GM12878 (cell line): Measurements from ENCODE around the gene CASS4. TPM values are rescaled to one million over a fixed set of nuclear protein-coding genes. Genes with fewer than 3 reads are reported as not detected.

ENCODE experiments used
- ATAC-seq: fragments of 200-7000 bp; cut with Tn5 transposase; 3 replicates; pipeline ENCODE4 v1.9.1; 2020; ENCODE audit warnings: mild to moderate bottlenecking, moderate library complexity
- BruUV-seq: library from RNA; stranded (reverse); fragments of 400-500 nt; replicated peaks from 2 replicates; lab custom pipeline; 2021; lab: Mats Ljungman, UMichigan
- CTCF ChIA-PET: fragments of 300-600 bp; sonication (Branson Sonifier 250); formaldehyde crosslinking; extraction: SDS; loops from one replicate; lab custom pipeline; 2021; ENCODE audit warnings: inconsistent platforms; lab: Yijun Ruan, JAX
- POLR2A ChIA-PET: fragments of 350-600 bp; formaldehyde crosslinking; extraction: SDS; loops from one replicate; lab custom pipeline; 2021; ENCODE audit warnings: inconsistent platforms; lab: Charles Lee
- RAD21 ChIA-PET: fragments of 300-600 bp; sonication (Branson Sonifier 250); formaldehyde crosslinking; loops from one replicate; lab custom pipeline; 2023; ENCODE audit warnings: antibody characterized with exemption; ENCODE audit not compliant: unreplicated experiment; lab: Charles Lee
- SMC1A ChIA-PET: fragments of 300-600 bp; sonication (Branson Sonifier 250); formaldehyde crosslinking; loops from one replicate; lab custom pipeline; 2023; ENCODE audit not compliant: unreplicated experiment, uncharacterized antibody; lab: Charles Lee
- DNase-seq: peaks from one replicate; pipeline ENCODE4 v3.0.0-alpha.2; 2011; ENCODE audit warnings: low read depth, low spot score
- FAIRE-seq: peaks from 3 replicates; lab custom pipeline; 2011; peaks lifted over from hg19 to GRCh38; lab: Jason Lieb, UNC
- H2AFZ ChIP-seq: 2 replicates; pipeline ENCODE4 v1.6.0; 2011; ENCODE audit warnings: low read depth, low read length, control low read depth; ENCODE audit not compliant: control insufficient read depth
- H3K27ac ChIP-seq: 2 replicates; pipeline ENCODE4 v1.5.1; 2011; ENCODE audit warnings: control low read depth; ENCODE audit not compliant: control insufficient read depth, insufficient read depth
- H3K27me3 ChIP-seq, 2 experiments: replicated peaks in 1 of 2; 2 replicates each; pipeline versions ENCODE4 v1.6.0 to v1.6.1; 2011; ENCODE audit warnings: low read length in 1 of 2; ENCODE audit not compliant: control insufficient read depth in 2 of 2, insufficient read depth in 2 of 2
- H3K36me3 ChIP-seq, 2 experiments: 2 replicates each; pipeline ENCODE4 v1.5.1; 2011; ENCODE audit warnings: low read length in 1 of 2; ENCODE audit not compliant: control insufficient read depth in 2 of 2, insufficient read depth in 2 of 2
- H3K4me1 ChIP-seq: 2 replicates; pipeline ENCODE4 v1.6.1; 2011; ENCODE audit warnings: mild to moderate bottlenecking, low read length, moderate library complexity, mixed read lengths; ENCODE audit not compliant: control insufficient read depth, insufficient read depth
- H3K4me2 ChIP-seq: 2 replicates; pipeline ENCODE4 v1.6.0; 2011; ENCODE audit warnings: control low read depth; ENCODE audit not compliant: control insufficient read depth, insufficient read depth
- H3K4me3 ChIP-seq: fragments of 200-600 bp; sonication (generic); 2 replicates; pipeline ENCODE4 v1.5.1; 2016
- H3K79me2 ChIP-seq: 2 replicates; pipeline ENCODE4 v1.6.0; 2011; ENCODE audit warnings: low read length; ENCODE audit not compliant: control insufficient read depth, insufficient read depth
- H3K9ac ChIP-seq: 2 replicates; pipeline ENCODE4 v1.8.0; 2011; ENCODE audit warnings: low read length, control low read depth, mixed read lengths; ENCODE audit not compliant: control insufficient read depth, insufficient read depth
- H3K9me3 ChIP-seq: replicated peaks from 3 replicates; pipeline ENCODE4 v1.5.1; 2011; ENCODE audit warnings: mild to moderate bottlenecking, low read length; ENCODE audit not compliant: control insufficient read depth, insufficient read depth
- H4K20me1 ChIP-seq: 2 replicates; pipeline ENCODE4 v1.6.0; 2011; ENCODE audit not compliant: control insufficient read depth, insufficient read depth
- BHLHE40 ChIP-seq, 2 experiments: fragments of 450-650 bp in 1 of 2; IDR thresholded peaks; 2 replicates each; pipeline ENCODE4 v1.6.1; 2011 to 2017; ENCODE audit warnings: low read depth in 2 of 2, borderline replicate concordance in 1 of 2, improper control_type of control experiment in 1 of 2, low read length in 1 of 2, mild to moderate bottlenecking in 1 of 2
- CBX5 ChIP-seq: sonication (generic); IDR thresholded peaks from 2 replicates; pipeline ENCODE4 v1.6.1; 2016; ENCODE audit warnings: low read depth, moderate library complexity, mild to moderate bottlenecking, inconsistent platforms
- HDGF ChIP-seq: fragments of 450-650 bp; IDR thresholded peaks from 2 replicates; pipeline ENCODE4 v1.6.1; 2016; ENCODE audit warnings: antibody characterized with exemption
- NBN ChIP-seq: fragments of 450-650 bp; IDR thresholded peaks from 2 replicates; pipeline ENCODE4 v1.6.1; 2016
- NR2F1 ChIP-seq: fragments of 450-650 bp; conservative IDR thresholded peaks from 2 replicates; pipeline ENCODE4 v1.6.1; 2017; ENCODE audit warnings: mild to moderate bottlenecking
- PAX5 ChIP-seq: IDR thresholded peaks from 2 replicates; pipeline ENCODE4 v1.6.1; 2011; ENCODE audit warnings: low read depth, low read length, borderline replicate concordance
- RELA ChIP-seq: fragments of 450-650 bp; IDR thresholded peaks from 2 replicates; pipeline ENCODE4 v1.8.0; 2014; ENCODE audit warnings: borderline replicate concordance; ENCODE audit not compliant: partially characterized antibody
- SIN3A ChIP-seq: IDR thresholded peaks from 2 replicates; pipeline ENCODE4 v1.6.1; 2012; ENCODE audit warnings: low read depth, low read length, improper control_type of control experiment
- SMAD5 ChIP-seq: IDR thresholded peaks from 2 replicates; pipeline ENCODE4 v1.6.1; 2016; ENCODE audit warnings: antibody characterized with exemption, low read depth
- SPI1 ChIP-seq: IDR thresholded peaks from 2 replicates; pipeline ENCODE4 v1.6.1; 2011; ENCODE audit warnings: low read depth, mild to moderate bottlenecking, low read length, moderate library complexity, borderline replicate concordance; ENCODE audit not compliant: insufficient read depth
- SRF ChIP-seq, 2 experiments: IDR thresholded peaks; 2 replicates each; pipeline ENCODE4 v1.6.1; 2011; ENCODE audit warnings: low read depth in 2 of 2, low read length in 2 of 2, mild to moderate bottlenecking in 1 of 2, moderate library complexity in 1 of 2
- TARDBP ChIP-seq: IDR thresholded peaks from 2 replicates; pipeline ENCODE4 v1.6.1; 2016; ENCODE audit warnings: borderline replicate concordance
- ZNF207 ChIP-seq: fragments of 450-650 bp; IDR thresholded peaks from 2 replicates; pipeline ENCODE4 v1.6.1; 2014; ENCODE audit warnings: antibody characterized with exemption, mild to moderate bottlenecking, borderline replicate concordance
- ZNF274 ChIP-seq: IDR thresholded peaks from one replicate; pipeline ENCODE4 v1.8.0; 2011; ENCODE audit not compliant: insufficient read length, insufficient read depth
- ZSCAN29 ChIP-seq: fragments of 450-650 bp; IDR thresholded peaks from 2 replicates; pipeline ENCODE4 v1.6.1; 2017; ENCODE audit warnings: mild to moderate bottlenecking, moderate library complexity
- WGBS: methylation state at CpG from one replicate; pipeline ENCODE4 v1.1.6; 2016; ENCODE audit warnings: low lambda C conversion rate; ENCODE audit not compliant: insufficient replicate concordance, insufficient coverage; ENCODE audit errors: missing lambda C conversion rate; 5-methylcytosine and 5-hydroxymethylcytosine counted together
- in situ Hi-C: fragments of 300-500 bp; cut with MboI; formaldehyde crosslinking; loops from 9 replicates; pipeline ENCODE4 v1.14.3; 2018; ENCODE audit warnings: mixed read lengths
- intact Hi-C: fragments of 100-400 bp; cut with micrococcal nuclease; formaldehyde crosslinking; loops from one replicate; pipeline ENCODE4 v1.14.2; 2022; ENCODE audit not compliant: unreplicated experiment
- polyA plus RNA-seq, 11 experiments: library from polyadenylated mRNA; depleted of rRNA in 4 of 11; unstranded in 6 of 11; stranded (reverse) in 5 of 11; fragments of >200 nt; fragmentation: Nextera tagmentation in 4 of 11; fragmentation: Illumina TruSeq in 1 of 11; extraction: Ambion mirVana in 4 of 11; extraction: Trizol in 1 of 11; gene quantifications; 1 replicate in 1 of 11; 2 replicates in 10 of 11; pipeline versions ENCODE4 v1.2.1 to v1.2.3, GENCODE V29; 2011 to 2016; ENCODE audit warnings: inconsistent platforms in 2 of 11, missing spikeins in 2 of 11, low read depth in 1 of 11
- total RNA-seq, 4 experiments: library from RNA; depleted of rRNA in 3 of 4; stranded (reverse); fragments of >200 nt in 3 of 4; fragmentation: Illumina TruSeq in 1 of 4; extraction: Trizol in 1 of 4; gene quantifications; 2 replicates each; pipeline versions ENCODE4 v1.2.1 to v1.2.3, GENCODE V29; 2013 to 2021
- TF ChIP-seq, protein P1 (sequence below), 3 experiments: IDR thresholded peaks in 2 of 3; conservative IDR thresholded peaks in 1 of 3; 2 replicates each; pipeline ENCODE4 v1.5.1; 2011; ENCODE audit warnings: low read depth in 3 of 3, low read length in 3 of 3, mild to moderate bottlenecking in 3 of 3, control low read depth in 2 of 3, moderate library complexity in 2 of 3, inconsistent platforms in 1 of 3, mixed read lengths in 1 of 3; ENCODE audit not compliant: control insufficient read depth in 2 of 3, insufficient read depth in 1 of 3; ENCODE audit errors: extremely low read depth in 1 of 3
- TF ChIP-seq, protein P2 (sequence below): fragments of 450-650 bp; formaldehyde crosslinking; IDR thresholded peaks from 2 replicates; pipeline ENCODE4 v1.4.0; 2020; ENCODE audit warnings: mild to moderate bottlenecking, moderate library complexity
- TF ChIP-seq, protein P3 (sequence below): fragments of 450-650 bp; IDR thresholded peaks from 2 replicates; pipeline ENCODE4 v1.6.1; 2017; ENCODE audit warnings: mild to moderate bottlenecking, low read depth, inconsistent platforms; ENCODE audit not compliant: poor library complexity, severe bottlenecking

Gene CASS4
- total and polyA plus RNA-seq, 10 of the 15 experiments (the other 5 are each of a cell fraction or from before 2014, with no cell fraction given), result 0.04 to 0.24 (median 0.11) TPM; not detected in 1

DNA sequence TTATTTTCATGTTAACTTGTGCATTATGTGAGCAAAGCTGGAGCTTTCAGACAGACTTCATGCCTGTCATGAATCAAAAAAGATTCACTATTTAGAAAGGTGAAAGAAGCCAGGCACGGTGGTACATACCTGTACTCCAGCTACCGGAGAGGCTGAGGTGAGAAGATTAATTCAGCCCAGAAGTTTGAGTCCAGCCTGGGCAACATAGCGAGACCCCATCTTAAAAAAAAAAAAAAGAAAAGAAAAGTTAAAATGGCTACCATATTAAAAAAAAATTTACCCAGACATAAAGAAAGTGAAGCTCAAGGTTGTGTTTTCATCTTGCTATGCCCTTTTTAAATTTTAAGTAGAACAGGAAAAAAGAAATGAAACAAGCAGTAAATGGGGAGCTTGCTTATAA, 889 bp downstream of the CASS4 start:
- ChIA-PET POLR2A (interaction anchor here (0.6 to 0.7 kb wide), 3 partner anchors 24 to 30 kb away, joined by 3 to 6 read pairs (median 4); no protein-coding TSS in a partner anchor), SMC1A (interaction anchor here (0.6 to 1.4 kb wide), 7 partner anchors 12 to 1857 kb away, joined by 3 to 6 read pairs (median 3); no protein-coding TSS in a partner anchor), CTCF (interaction anchor here (0.6 to 2.1 kb wide), 8 partner anchors 11 to 137 kb away, joined by 3 to 13 read pairs (median 3); no protein-coding TSS in a partner anchor), RAD21 (interaction anchor here (0.7 to 1.7 kb wide), 4 partner anchors 13 to 64 kb away, joined by 3 to 8 read pairs (median 4); partner anchors contain the start of genes AURKA and CSTF1)
- Histone ChIP-seq H3K9me3 (no peaks in the 10 kb centered on the region), H3K4me3 (no peak overlapping the region), H3K4me2 (no peak overlapping the region), H3K27me3 (no peaks in the 10 kb centered on the region), H4K20me1 (no peaks in the 10 kb centered on the region), H2AFZ (no peak overlapping the region), H3K36me3 (0 out of 4 replicates have a peak, but pooled peaks cover 0 to under 1% of the 10 kb centered on the region in 2 experiments), H3K79me2 (no peaks in the 10 kb centered on the region), H3K9ac (no peak overlapping the region), H3K27ac (no peak overlapping the region), H3K4me1 (peaks cover 6% of the 10 kb centered on the region; the same call in 1 of the 2 replicates)
- no peak for ATAC-seq
- FAIRE-seq, result no peak
- no peak for DNase-seq
- WGBS, result 86% methylated on average over 3 of the region's 3 CpGs
- intact Hi-C loops, result no loop called here
- BruUV-seq, result no TSS peak
- in situ Hi-C loops, result no loop called here
- TF ChIP-seq, protein P1, sequence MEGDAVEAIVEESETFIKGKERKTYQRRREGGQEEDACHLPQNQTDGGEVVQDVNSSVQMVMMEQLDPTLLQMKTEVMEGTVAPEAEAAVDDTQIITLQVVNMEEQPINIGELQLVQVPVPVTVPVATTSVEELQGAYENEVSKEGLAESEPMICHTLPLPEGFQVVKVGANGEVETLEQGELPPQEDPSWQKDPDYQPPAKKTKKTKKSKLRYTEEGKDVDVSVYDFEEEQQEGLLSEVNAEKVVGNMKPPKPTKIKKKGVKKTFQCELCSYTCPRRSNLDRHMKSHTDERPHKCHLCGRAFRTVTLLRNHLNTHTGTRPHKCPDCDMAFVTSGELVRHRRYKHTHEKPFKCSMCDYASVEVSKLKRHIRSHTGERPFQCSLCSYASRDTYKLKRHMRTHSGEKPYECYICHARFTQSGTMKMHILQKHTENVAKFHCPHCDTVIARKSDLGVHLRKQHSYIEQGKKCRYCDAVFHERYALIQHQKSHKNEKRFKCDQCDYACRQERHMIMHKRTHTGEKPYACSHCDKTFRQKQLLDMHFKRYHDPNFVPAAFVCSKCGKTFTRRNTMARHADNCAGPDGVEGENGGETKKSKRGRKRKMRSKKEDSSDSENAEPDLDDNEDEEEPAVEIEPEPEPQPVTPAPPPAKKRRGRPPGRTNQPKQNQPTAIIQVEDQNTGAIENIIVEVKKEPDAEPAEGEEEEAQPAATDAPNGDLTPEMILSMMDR (IDR thresholded peaks at IDR 0.05 in 2 of 3, conservative IDR thresholded peaks at IDR 0.05 in 1 of 3; ENCODE audit: control insufficient read depth in 2 of 3, extremely low read depth in 1 of 3, insufficient read depth in 1 of 3, low read depth in 3 of 3, low read length in 3 of 3), result no peak
- TF ChIP-seq ZNF274, result no peak
- no peak for TF ChIP-seq RELA
- TF ChIP-seq SIN3A, result no peak
- no peak for TF ChIP-seq SRF (IDR thresholded peaks at IDR 0.05; ENCODE audit: low read depth in 2 of 2, low read length in 2 of 2)
- TF ChIP-seq PAX5, result no peak
- TF ChIP-seq HDGF, result no peak
- TF ChIP-seq NBN, result no peak
- TF ChIP-seq, protein P2, sequence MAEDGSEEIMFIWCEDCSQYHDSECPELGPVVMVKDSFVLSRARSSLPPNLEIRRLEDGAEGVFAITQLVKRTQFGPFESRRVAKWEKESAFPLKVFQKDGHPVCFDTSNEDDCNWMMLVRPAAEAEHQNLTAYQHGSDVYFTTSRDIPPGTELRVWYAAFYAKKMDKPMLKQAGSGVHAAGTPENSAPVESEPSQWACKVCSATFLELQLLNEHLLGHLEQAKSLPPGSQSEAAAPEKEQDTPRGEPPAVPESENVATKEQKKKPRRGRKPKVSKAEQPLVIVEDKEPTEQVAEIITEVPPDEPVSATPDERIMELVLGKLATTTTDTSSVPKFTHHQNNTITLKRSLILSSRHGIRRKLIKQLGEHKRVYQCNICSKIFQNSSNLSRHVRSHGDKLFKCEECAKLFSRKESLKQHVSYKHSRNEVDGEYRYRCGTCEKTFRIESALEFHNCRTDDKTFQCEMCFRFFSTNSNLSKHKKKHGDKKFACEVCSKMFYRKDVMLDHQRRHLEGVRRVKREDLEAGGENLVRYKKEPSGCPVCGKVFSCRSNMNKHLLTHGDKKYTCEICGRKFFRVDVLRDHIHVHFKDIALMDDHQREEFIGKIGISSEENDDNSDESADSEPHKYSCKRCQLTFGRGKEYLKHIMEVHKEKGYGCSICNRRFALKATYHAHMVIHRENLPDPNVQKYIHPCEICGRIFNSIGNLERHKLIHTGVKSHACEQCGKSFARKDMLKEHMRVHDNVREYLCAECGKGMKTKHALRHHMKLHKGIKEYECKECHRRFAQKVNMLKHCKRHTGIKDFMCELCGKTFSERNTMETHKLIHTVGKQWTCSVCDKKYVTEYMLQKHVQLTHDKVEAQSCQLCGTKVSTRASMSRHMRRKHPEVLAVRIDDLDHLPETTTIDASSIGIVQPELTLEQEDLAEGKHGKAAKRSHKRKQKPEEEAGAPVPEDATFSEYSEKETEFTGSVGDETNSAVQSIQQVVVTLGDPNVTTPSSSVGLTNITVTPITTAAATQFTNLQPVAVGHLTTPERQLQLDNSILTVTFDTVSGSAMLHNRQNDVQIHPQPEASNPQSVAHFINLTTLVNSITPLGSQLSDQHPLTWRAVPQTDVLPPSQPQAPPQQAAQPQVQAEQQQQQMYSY, result no peak
- no peak for TF ChIP-seq CBX5
- TF ChIP-seq SMAD5, result no peak
- no peak for TF ChIP-seq ZNF207
- no peak for TF ChIP-seq BHLHE40 (IDR thresholded peaks at IDR 0.05; ENCODE audit: borderline replicate concordance in 1 of 2, low read depth in 2 of 2, low read length in 1 of 2)
- TF ChIP-seq NR2F1, result no peak
- TF ChIP-seq TARDBP, result no peak
- TF ChIP-seq ZSCAN29, result no peak
- TF ChIP-seq, protein P3, sequence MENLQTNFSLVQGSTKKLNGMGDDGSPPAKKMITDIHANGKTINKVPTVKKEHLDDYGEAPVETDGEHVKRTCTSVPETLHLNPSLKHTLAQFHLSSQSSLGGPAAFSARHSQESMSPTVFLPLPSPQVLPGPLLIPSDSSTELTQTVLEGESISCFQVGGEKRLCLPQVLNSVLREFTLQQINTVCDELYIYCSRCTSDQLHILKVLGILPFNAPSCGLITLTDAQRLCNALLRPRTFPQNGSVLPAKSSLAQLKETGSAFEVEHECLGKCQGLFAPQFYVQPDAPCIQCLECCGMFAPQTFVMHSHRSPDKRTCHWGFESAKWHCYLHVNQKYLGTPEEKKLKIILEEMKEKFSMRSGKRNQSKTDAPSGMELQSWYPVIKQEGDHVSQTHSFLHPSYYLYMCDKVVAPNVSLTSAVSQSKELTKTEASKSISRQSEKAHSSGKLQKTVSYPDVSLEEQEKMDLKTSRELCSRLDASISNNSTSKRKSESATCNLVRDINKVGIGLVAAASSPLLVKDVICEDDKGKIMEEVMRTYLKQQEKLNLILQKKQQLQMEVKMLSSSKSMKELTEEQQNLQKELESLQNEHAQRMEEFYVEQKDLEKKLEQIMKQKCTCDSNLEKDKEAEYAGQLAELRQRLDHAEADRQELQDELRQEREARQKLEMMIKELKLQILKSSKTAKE, result no peak
- TF ChIP-seq SPI1, result no peak
